Measurements from ENCODE around the gene MPHOSPH10. TPM values are rescaled to one million over a fixed set of nuclear protein-coding genes. Genes with fewer than 3 reads are reported as not detected.
"Not testable (repeated sequence)": the region's sequence is repeated elsewhere in the genome, so short reads cannot be mapped to it uniquely, and the experiment has no call there.

MPHOSPH10 gene
- 21.6 TPM for total RNA-seq

GRCh38 chr2:71130152-71130904 is at the start of gene MPHOSPH10, which contains the start of gene MCEE:
MPHOSPH10 (plus strand) TSS chr2:71130634; CDS start chr2:71130666, 32 bp downstream.
MCEE (minus strand) TSS chr2:71130229; CDS start chr2:71130219, 10 bp downstream.
- intact Hi-C loops (cut with DNase I): no loop called here
- H3K9me3 ChIP-seq: no peaks in the 10 kb centered on the region
- TF ChIP-seq POLR2A (IDR thresholded peaks at IDR 0.05): peak in 1 of 2 donors; percentile 53
- TF ChIP-seq POLR2AphosphoS5 (IDR thresholded peaks at IDR 0.05; ENCODE audit: insufficient read depth in 1 of 2, low read depth in 1 of 2): peak; percentile 64 to 87
- TF ChIP-seq CTCF (IDR thresholded peaks at IDR 0.05): peak in 1 of 3 experiments; percentile 23
- H3K36me3 ChIP-seq: peaks cover 0 to 14% of the 10 kb centered on the region in 2 donors
- peaks cover 48% of the 10 kb centered on the region for H3K4me1 ChIP-seq
- peak in 1 of 2 donors; percentile 91 for DNase-seq (ENCODE audit: extremely low spot score in 2 of 2)
- H3K4me3 ChIP-seq: peak within 1 kb of the TSS; percentile 86 to 93
- H3K27me3 ChIP-seq: no peaks in the 10 kb centered on the region
- peak within 1 kb of the TSS; percentile 84 for H3K27ac ChIP-seq

- H3K4me1 ChIP-seq: peaks cover 11% of the 10 kb centered on the region
- no peak overlapping the region for H3K27ac ChIP-seq
- no peak for DNase-seq (ENCODE audit: extremely low spot score in 2 of 2)
- no peaks in the 10 kb centered on the region for H3K9me3 ChIP-seq
- no peaks in the 10 kb centered on the region for H3K27me3 ChIP-seq
- no peak for TF ChIP-seq POLR2AphosphoS5 (IDR thresholded peaks at IDR 0.05; ENCODE audit: insufficient read depth in 1 of 2, low read depth in 1 of 2)
- no peak overlapping the region for H3K4me3 ChIP-seq
- peaks cover 0 to 18% of the 10 kb centered on the region in 2 donors for H3K36me3 ChIP-seq
- intact Hi-C loops (cut with DNase I): no loop called here
Observed at GRCh38 chr2:71082402-71083252, 47.8 kb upstream of the MPHOSPH10 start.

- H3K9me3 ChIP-seq; H3K27me3 ChIP-seq; DNase-seq (ENCODE audit: extremely low spot score in 2 of 2); H3K27ac ChIP-seq; H3K4me3 ChIP-seq; intact Hi-C loops (cut with DNase I): not testable (repeated sequence)
- H3K4me1 ChIP-seq: peaks cover 11% of the 10 kb centered on the region
- peaks cover 0 to 11% of the 10 kb centered on the region in 2 donors for H3K36me3 ChIP-seq
Observed at GRCh38 chr2:71083297-71083696, 47.1 kb upstream of the MPHOSPH10 start.

GRCh38 chr2:71083752-71084312 is 46.6 kb upstream of the MPHOSPH10 start:
- H3K36me3 ChIP-seq; H3K9me3 ChIP-seq; H3K27ac ChIP-seq; intact Hi-C loops (cut with DNase I); H3K27me3 ChIP-seq; DNase-seq (ENCODE audit: extremely low spot score in 2 of 2): not testable (repeated sequence)
- H3K4me1 ChIP-seq: peaks cover 11% of the 10 kb centered on the region
- H3K4me3 ChIP-seq: peak overlapping the region in 1 of 2 donors; percentile 15

- H3K4me1 ChIP-seq: peaks cover 11% of the 10 kb centered on the region
- intact Hi-C loops (cut with DNase I); H3K9me3 ChIP-seq; H3K4me3 ChIP-seq; H3K27me3 ChIP-seq; H3K27ac ChIP-seq; H3K36me3 ChIP-seq; DNase-seq (ENCODE audit: extremely low spot score in 2 of 2): not testable (repeated sequence)
Observed at GRCh38 chr2:71085325-71086003, 45.0 kb upstream of the MPHOSPH10 start.

GRCh38 chr2:71089475-71089874 is 41.0 kb upstream of the MPHOSPH10 start:
- H3K4me3 ChIP-seq; H3K9me3 ChIP-seq; H3K4me1 ChIP-seq; H3K27ac ChIP-seq; H3K27me3 ChIP-seq; intact Hi-C loops (cut with DNase I); DNase-seq (ENCODE audit: extremely low spot score in 2 of 2); H3K36me3 ChIP-seq: not testable (repeated sequence)

GRCh38 chr2:71091808-71092207 is 38.6 kb upstream of the MPHOSPH10 start:
- not testable (repeated sequence) for H3K4me1 ChIP-seq

GRCh38 chr2:71092491-71093260 is 37.8 kb upstream of the MPHOSPH10 start:
- DNase-seq (ENCODE audit: extremely low spot score in 2 of 2): not testable (repeated sequence)

More at GRCh38 chr2:71091808-71092207, 38.6 kb upstream of the MPHOSPH10 start:
- intact Hi-C loops (cut with DNase I); H3K27ac ChIP-seq; DNase-seq (ENCODE audit: extremely low spot score in 2 of 2); H3K36me3 ChIP-seq; H3K9me3 ChIP-seq; H3K4me3 ChIP-seq; H3K27me3 ChIP-seq: not testable (repeated sequence)

More at GRCh38 chr2:71092491-71093260, 37.8 kb upstream of the MPHOSPH10 start:
- H3K4me3 ChIP-seq; intact Hi-C loops (cut with DNase I); H3K27ac ChIP-seq; H3K9me3 ChIP-seq; H3K36me3 ChIP-seq; H3K4me1 ChIP-seq; H3K27me3 ChIP-seq: not testable (repeated sequence)

Data from vagina (tissue), 2 donors.